Testis (tissue), 2 donors: ENCODE measurements around the gene NRG2.

Source experiments
- POLR2A ChIP-seq: fragments of 450-650 bp; IDR thresholded peaks from one replicate; pipeline ENCODE4 v1.6.1; 2017; ENCODE audit warnings: antibody characterized with exemption, mild to moderate bottlenecking, moderate library complexity
- TF ChIP-seq, protein P1 (sequence below), 3 experiments: fragments of 450-650 bp in 2 of 3; fragments of 200-600 bp in 1 of 3; sonication (generic) in 1 of 3; IDR thresholded peaks; one replicate each; pipeline ENCODE4 v1.5.1; 2016 to 2019; ENCODE audit warnings: antibody characterized with exemption in 3 of 3, mild to moderate bottlenecking in 2 of 3, moderate library complexity in 1 of 3

DNA sequence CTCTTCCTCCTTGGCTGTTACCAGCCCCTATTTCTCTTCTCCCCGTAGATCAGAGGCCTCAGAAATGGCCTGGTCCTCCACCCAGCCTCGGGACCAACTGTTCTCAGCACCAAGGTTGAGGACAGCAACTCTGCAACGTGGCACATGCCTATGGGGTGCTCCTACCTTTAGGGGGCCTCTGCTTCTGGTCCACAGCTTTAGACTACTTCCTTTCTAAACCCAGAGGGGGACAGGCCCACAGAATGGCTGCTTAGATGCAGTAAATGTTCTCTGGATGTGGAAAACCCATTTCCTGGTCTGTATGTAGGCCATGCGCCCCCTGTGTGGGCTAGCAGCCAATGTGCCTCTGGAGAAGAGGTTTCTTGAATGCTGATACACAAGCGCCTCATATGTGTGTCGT lies 68.4 kb downstream of the NRG2 start:
- TF ChIP-seq, protein P1, sequence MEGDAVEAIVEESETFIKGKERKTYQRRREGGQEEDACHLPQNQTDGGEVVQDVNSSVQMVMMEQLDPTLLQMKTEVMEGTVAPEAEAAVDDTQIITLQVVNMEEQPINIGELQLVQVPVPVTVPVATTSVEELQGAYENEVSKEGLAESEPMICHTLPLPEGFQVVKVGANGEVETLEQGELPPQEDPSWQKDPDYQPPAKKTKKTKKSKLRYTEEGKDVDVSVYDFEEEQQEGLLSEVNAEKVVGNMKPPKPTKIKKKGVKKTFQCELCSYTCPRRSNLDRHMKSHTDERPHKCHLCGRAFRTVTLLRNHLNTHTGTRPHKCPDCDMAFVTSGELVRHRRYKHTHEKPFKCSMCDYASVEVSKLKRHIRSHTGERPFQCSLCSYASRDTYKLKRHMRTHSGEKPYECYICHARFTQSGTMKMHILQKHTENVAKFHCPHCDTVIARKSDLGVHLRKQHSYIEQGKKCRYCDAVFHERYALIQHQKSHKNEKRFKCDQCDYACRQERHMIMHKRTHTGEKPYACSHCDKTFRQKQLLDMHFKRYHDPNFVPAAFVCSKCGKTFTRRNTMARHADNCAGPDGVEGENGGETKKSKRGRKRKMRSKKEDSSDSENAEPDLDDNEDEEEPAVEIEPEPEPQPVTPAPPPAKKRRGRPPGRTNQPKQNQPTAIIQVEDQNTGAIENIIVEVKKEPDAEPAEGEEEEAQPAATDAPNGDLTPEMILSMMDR (IDR thresholded peaks at IDR 0.05), result no peak
- no peak for TF ChIP-seq POLR2A
